A549 (cell line): Measurements from ENCODE around the gene TMPRSS9. TPM values are rescaled to one million over a fixed set of nuclear protein-coding genes. Genes with fewer than 3 reads are reported as not detected.

Experiments
- ATAC-seq, 2 experiments: fragments of 200-7000 bp in 1 of 2; fragments of >200 bp in 1 of 2; cut with Nextera tagmentation in 1 of 2; cut with Tn5 transposase in 1 of 2; 3 replicates each; pipeline versions ENCODE4 v1.8.0 to v1.9.1; 2018 to 2020; ENCODE audit warnings: mild to moderate bottlenecking in 1 of 2, moderate library complexity in 1 of 2
- CTCF ChIA-PET: fragments of 300-600 bp; sonication (Branson Sonifier 250); formaldehyde crosslinking; extraction: SDS; loops from one replicate; lab custom pipeline; 2021; ENCODE audit warnings: antibody characterized with exemption, inconsistent platforms; lab: Yijun Ruan, JAX
- POLR2A ChIA-PET: fragments of 350-600 bp; formaldehyde crosslinking; extraction: SDS; loops from one replicate; lab custom pipeline; 2021; ENCODE audit warnings: antibody characterized with exemption, inconsistent platforms; lab: Yijun Ruan, JAX
- DNase-seq, 2 experiments: peaks; one replicate each; pipeline versions ENCODE4 v3.0.0 to v3.0.0-alpha.2; 2011 to 2016; ENCODE audit warnings: low read depth in 1 of 2, low spot score in 1 of 2
- FAIRE-seq: peaks from 2 replicates; lab custom pipeline; 2011; peaks lifted over from hg19 to GRCh38; lab: Jason Lieb, UNC
- H3K27ac ChIP-seq, 2 experiments: fragments of >200 bp; sonication (Bioruptor Twin); formaldehyde crosslinking; 3 replicates each; pipeline ENCODE4 v1.5.1; 2016 to 2017
- H3K4me1 ChIP-seq: fragments of >200 bp; sonication (Bioruptor Twin); formaldehyde crosslinking; 3 replicates; pipeline ENCODE4 v1.6.1; 2016
- H3K4me2 ChIP-seq: fragments of >200 bp; sonication (Bioruptor Twin); formaldehyde crosslinking; 3 replicates; pipeline ENCODE4 v1.6.1; 2016
- H3K4me3 ChIP-seq: fragments of >200 bp; sonication (Bioruptor Twin); formaldehyde crosslinking; 3 replicates; pipeline ENCODE4 v1.5.1; 2016
- H3K9me3 ChIP-seq: fragments of >200 bp; sonication (Bioruptor Twin); formaldehyde crosslinking; 3 replicates; pipeline ENCODE4 v1.6.1; 2016
- CBX2 ChIP-seq: fragments of 200-600 bp; sonication (generic); IDR thresholded peaks from 2 replicates; pipeline ENCODE4 v1.6.1; 2016; ENCODE audit warnings: low read depth, mild to moderate bottlenecking, borderline replicate concordance
- CEBPB ChIP-seq, 2 experiments: fragments of >200 bp in 1 of 2; sonication (Bioruptor Twin) in 1 of 2; formaldehyde crosslinking in 1 of 2; IDR thresholded peaks; 2 replicates each; pipeline ENCODE4 v1.6.1; 2012 to 2016
- CHD2 ChIP-seq: fragments of 150-350 bp; IDR thresholded peaks from 2 replicates; pipeline ENCODE4 v1.6.1; 2014; ENCODE audit warnings: low read length; ENCODE audit not compliant: partially characterized antibody
- EHMT2 ChIP-seq: fragments of 200-600 bp; sonication (generic); IDR thresholded peaks from 2 replicates; pipeline ENCODE4 v1.6.1; 2016; ENCODE audit warnings: antibody characterized with exemption, low read depth, mild to moderate bottlenecking, moderate library complexity
- FOSL2 ChIP-seq, 2 experiments: fragments of 450-650 bp in 1 of 2; fragments of >200 bp in 1 of 2; sonication (Bioruptor Twin) in 1 of 2; formaldehyde crosslinking; IDR thresholded peaks; 2 replicates each; pipeline versions ENCODE4 v1.5.0 to v1.6.1; 2016 to 2020; ENCODE audit warnings: mild to moderate bottlenecking in 1 of 2, moderate library complexity in 1 of 2
- FOXS1 ChIP-seq: fragments of 250-450 bp; sonication (Bioruptor Pico); IDR thresholded peaks from 2 replicates; pipeline ENCODE4 v1.5.0; 2020; ENCODE audit warnings: mild to moderate bottlenecking, moderate library complexity
- HDAC2 ChIP-seq: fragments of 200-600 bp; sonication (generic); IDR thresholded peaks from 2 replicates; pipeline ENCODE4 v1.6.1; 2016
- JUN ChIP-seq, 2 experiments: fragments of >200 bp; sonication (Bioruptor Twin); formaldehyde crosslinking; IDR thresholded peaks; 2 replicates in 1 of 2; 3 replicates in 1 of 2; pipeline ENCODE4 v1.6.1; 2016 to 2017
- JUNB ChIP-seq: fragments of >200 bp; sonication (Bioruptor Twin); formaldehyde crosslinking; IDR thresholded peaks from 2 replicates; pipeline ENCODE4 v1.6.1; 2016
- KDM5A ChIP-seq: fragments of 200-600 bp; sonication (generic); IDR thresholded peaks from 2 replicates; pipeline ENCODE4 v1.6.1; 2016; ENCODE audit warnings: antibody characterized with exemption, mild to moderate bottlenecking
- NPAS2 ChIP-seq: fragments of 250-450 bp; sonication (Bioruptor Pico); IDR thresholded peaks from 2 replicates; pipeline ENCODE4 v1.8.0; 2022; ENCODE audit warnings: mild to moderate bottlenecking, moderate library complexity, borderline replicate concordance
- RAD21 ChIP-seq, 2 experiments: fragments of >200 bp in 1 of 2; sonication (Bioruptor Twin) in 1 of 2; formaldehyde crosslinking in 1 of 2; IDR thresholded peaks in 1 of 2; conservative IDR thresholded peaks in 1 of 2; 2 replicates in 1 of 2; 3 replicates in 1 of 2; pipeline ENCODE4 v1.6.1; 2012 to 2018; ENCODE audit warnings: inconsistent platforms in 1 of 2
- RCOR1 ChIP-seq: fragments of 150-350 bp; IDR thresholded peaks from 2 replicates; pipeline ENCODE4 v1.6.1; 2014; ENCODE audit warnings: antibody characterized with exemption, low read length, low read depth
- RNF2 ChIP-seq: fragments of 200-600 bp; sonication (generic); IDR thresholded peaks from 2 replicates; pipeline ENCODE4 v1.6.1; 2016; ENCODE audit warnings: low read depth, mild to moderate bottlenecking, antibody characterized with exemption, moderate library complexity, borderline replicate concordance
- SMC3 ChIP-seq: fragments of >200 bp; sonication (Bioruptor Twin); formaldehyde crosslinking; IDR thresholded peaks from 3 replicates; pipeline ENCODE4 v1.6.1; 2018; ENCODE audit warnings: inconsistent platforms
- SREBF2 ChIP-seq: fragments of 450-650 bp; IDR thresholded peaks from 2 replicates; pipeline ENCODE4 v1.6.1; 2014; ENCODE audit warnings: mild to moderate bottlenecking, moderate library complexity
- TP53 ChIP-seq: fragments of 250-450 bp; sonication (Bioruptor Pico); IDR thresholded peaks from 2 replicates; pipeline ENCODE4 v1.5.0; 2021; ENCODE audit warnings: mild to moderate bottlenecking, moderate library complexity
- ZC3H11A ChIP-seq: fragments of 450-650 bp; IDR thresholded peaks from 2 replicates; pipeline ENCODE4 v1.6.1; 2014; ENCODE audit warnings: antibody characterized with exemption, mild to moderate bottlenecking
- ZFP36 ChIP-seq: fragments of 450-650 bp; IDR thresholded peaks from 2 replicates; pipeline ENCODE4 v1.6.1; 2014; ENCODE audit warnings: borderline replicate concordance; ENCODE audit not compliant: partially characterized antibody
- ZSCAN20 ChIP-seq: fragments of 250-450 bp; sonication (Bioruptor Pico); IDR thresholded peaks from 2 replicates; pipeline ENCODE4 v1.8.0; 2022; ENCODE audit warnings: mild to moderate bottlenecking, moderate library complexity
- WGBS: methylation state at CpG from one replicate; pipeline ENCODE4 v1.1.6; 2017; ENCODE audit errors: missing lambda C conversion rate; 5-methylcytosine and 5-hydroxymethylcytosine counted together
- polyA plus RNA-seq, 4 experiments: library from polyadenylated mRNA; depleted of rRNA in 3 of 4; stranded (reverse); fragments of >200 nt; fragmentation: RNase III in 1 of 4; extraction: RNeasy Plus Mini Kit Qiagen cat#74134 plus additional on column Dnase treatment in 1 of 4; gene quantifications; 2 replicates in 3 of 4; 3 replicates in 1 of 4; pipeline ENCODE4 v1.2.3, GENCODE V29; 2011 to 2017
- TF ChIP-seq, protein P1 (sequence below): IDR thresholded peaks from 2 replicates; pipeline ENCODE4 v1.6.1; 2012
- TF ChIP-seq, protein P2 (sequence below): fragments of 450-650 bp; IDR thresholded peaks from 2 replicates; pipeline ENCODE4 v1.6.1; 2014; ENCODE audit warnings: antibody characterized with exemption
- TF ChIP-seq, protein P3 (sequence below): fragments of 250-450 bp; sonication (Bioruptor Pico); IDR thresholded peaks from 2 replicates; pipeline ENCODE4 v1.5.0; 2020; ENCODE audit warnings: low read depth, mild to moderate bottlenecking, moderate library complexity

The TMPRSS9 gene
- polyA plus RNA-seq, 2 of the 4 experiments (the other 2 are of a cell fraction) = 0.01 TPM; not detected in 1

DNA sequence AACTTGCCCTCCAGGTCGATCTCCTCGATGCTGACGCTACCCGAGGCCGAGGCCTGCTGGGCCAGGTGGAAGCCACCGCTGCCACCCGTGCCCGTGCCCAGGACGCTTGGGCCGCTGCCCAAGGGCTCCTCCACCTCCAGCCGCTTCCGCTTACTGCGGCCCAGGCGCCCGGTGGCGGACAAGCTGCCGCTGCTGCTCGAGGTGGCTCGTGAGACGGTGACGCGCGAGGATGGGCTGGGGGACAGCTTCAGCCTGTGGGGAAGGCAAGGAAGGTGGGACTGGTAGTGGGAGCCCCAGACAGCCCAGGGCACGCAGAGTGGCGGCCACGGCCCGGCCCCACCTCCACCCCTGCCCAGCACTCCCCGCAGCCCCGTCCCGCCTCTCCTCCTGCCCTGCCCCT is 73.8 kb downstream of the TMPRSS9 start:
- TF ChIP-seq, protein P1, sequence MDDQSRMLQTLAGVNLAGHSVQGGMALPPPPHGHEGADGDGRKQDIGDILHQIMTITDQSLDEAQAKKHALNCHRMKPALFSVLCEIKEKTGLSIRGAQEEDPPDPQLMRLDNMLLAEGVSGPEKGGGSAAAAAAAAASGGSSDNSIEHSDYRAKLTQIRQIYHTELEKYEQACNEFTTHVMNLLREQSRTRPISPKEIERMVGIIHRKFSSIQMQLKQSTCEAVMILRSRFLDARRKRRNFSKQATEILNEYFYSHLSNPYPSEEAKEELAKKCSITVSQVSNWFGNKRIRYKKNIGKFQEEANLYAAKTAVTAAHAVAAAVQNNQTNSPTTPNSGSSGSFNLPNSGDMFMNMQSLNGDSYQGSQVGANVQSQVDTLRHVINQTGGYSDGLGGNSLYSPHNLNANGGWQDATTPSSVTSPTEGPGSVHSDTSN = no peak
- TF ChIP-seq RAD21 (conservative IDR thresholded peaks at IDR 0.05 in 1 of 2, IDR thresholded peaks at IDR 0.05 in 1 of 2) (no peak), JUNB (no peak), HDAC2 (no peak), SREBF2 (no peak)
- no peak for DNase-seq
- H3K9me3 ChIP-seq = no peaks in the 10 kb centered on the region
- no peak overlapping the region for H3K4me3 ChIP-seq
- FAIRE-seq = no peak
- no peaks in the 10 kb centered on the region for H3K4me1 ChIP-seq
- ChIA-PET CTCF (interaction anchor here (0.6 kb wide), 1 partner anchor 528 kb away, joined by 3 read pairs; no protein-coding TSS in a partner anchor), POLR2A (no interaction called here)
- no peak overlapping the region for H3K4me2 ChIP-seq
- no peak overlapping the region for H3K27ac ChIP-seq
- ATAC-seq = no peak
- WGBS = 100% methylated on average over 10 of the region's 30 CpGs

DNA sequence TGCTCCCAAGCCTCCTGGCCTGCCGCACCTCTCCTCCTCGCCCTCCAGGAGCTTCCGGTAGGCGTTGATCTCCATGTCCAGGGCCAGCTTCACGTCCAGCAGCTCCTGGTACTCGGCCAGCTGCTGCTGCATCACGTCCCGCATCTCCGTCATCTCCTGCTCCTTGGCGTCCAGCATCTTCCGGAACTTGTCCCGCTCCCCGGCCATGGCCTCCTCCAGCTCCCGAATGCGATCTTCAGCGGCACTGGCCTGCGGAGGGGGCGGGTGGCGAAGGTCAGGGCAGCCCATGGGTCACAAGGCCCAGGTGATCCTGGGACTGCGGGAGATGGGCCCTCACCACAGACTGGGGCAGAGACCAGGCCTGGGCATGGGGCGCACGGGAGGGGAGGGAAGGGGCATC is 74.2 kb downstream of the TMPRSS9 start:
- FAIRE-seq (no peak), ATAC-seq (no peak), DNase-seq (no peak)
- H3K4me2 ChIP-seq = no peak overlapping the region
- H3K27ac ChIP-seq = no peak overlapping the region
- H3K9me3 ChIP-seq = no peaks in the 10 kb centered on the region
- CTCF ChIA-PET = interaction anchor here (0.6 kb wide), 1 partner anchor 528 kb away, joined by 3 read pairs; no protein-coding TSS in a partner anchor
- TF ChIP-seq RCOR1 = no peak
- TF ChIP-seq CBX2 = no peak
- TF ChIP-seq, protein P1 = no peak
- no peak for TF ChIP-seq FOSL2 (IDR thresholded peaks at IDR 0.05)
- no peak for TF ChIP-seq FOSL2 (CRISPR knock-in tag; IDR thresholded peaks at IDR 0.05)
- no peak for TF ChIP-seq ZC3H11A
- TF ChIP-seq CHD2 = no peak
- TF ChIP-seq SMC3 = no peak
- TF ChIP-seq EHMT2 = no peak
- TF ChIP-seq NPAS2 (CRISPR knock-in tag) = no peak
- no peak for TF ChIP-seq FOXS1
- no peak for TF ChIP-seq ZSCAN20 (CRISPR knock-in tag)
- TF ChIP-seq ZFP36 = no peak
- no peak for TF ChIP-seq TP53 (CRISPR knock-in tag)
- no peak for TF ChIP-seq RNF2
- TF ChIP-seq, protein P2, sequence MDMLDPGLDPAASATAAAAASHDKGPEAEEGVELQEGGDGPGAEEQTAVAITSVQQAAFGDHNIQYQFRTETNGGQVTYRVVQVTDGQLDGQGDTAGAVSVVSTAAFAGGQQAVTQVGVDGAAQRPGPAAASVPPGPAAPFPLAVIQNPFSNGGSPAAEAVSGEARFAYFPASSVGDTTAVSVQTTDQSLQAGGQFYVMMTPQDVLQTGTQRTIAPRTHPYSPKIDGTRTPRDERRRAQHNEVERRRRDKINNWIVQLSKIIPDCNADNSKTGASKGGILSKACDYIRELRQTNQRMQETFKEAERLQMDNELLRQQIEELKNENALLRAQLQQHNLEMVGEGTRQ = no peak
- no peak for TF ChIP-seq CEBPB (IDR thresholded peaks at IDR 0.05)
- TF ChIP-seq JUN (IDR thresholded peaks at IDR 0.05) = no peak
- TF ChIP-seq KDM5A = no peak
- TF ChIP-seq, protein P3, sequence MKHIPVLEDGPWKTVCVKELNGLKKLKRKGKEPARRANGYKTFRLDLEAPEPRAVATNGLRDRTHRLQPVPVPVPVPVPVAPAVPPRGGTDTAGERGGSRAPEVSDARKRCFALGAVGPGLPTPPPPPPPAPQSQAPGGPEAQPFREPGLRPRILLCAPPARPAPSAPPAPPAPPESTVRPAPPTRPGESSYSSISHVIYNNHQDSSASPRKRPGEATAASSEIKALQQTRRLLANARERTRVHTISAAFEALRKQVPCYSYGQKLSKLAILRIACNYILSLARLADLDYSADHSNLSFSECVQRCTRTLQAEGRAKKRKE (CRISPR knock-in tag) = no peak
- H3K4me3 ChIP-seq = no peak overlapping the region
- POLR2A ChIA-PET = no interaction called here
- 95% methylated on average over 16 of the region's 22 CpGs for WGBS
- no peaks in the 10 kb centered on the region for H3K4me1 ChIP-seq
